ENCODE measurements around the gene KLHL15. TPM values are rescaled to one million over a fixed set of nuclear protein-coding genes. Genes with fewer than 3 reads are reported as not detected.
"Not testable (repeated sequence)": the region's sequence is repeated elsewhere in the genome, so short reads cannot be mapped to it uniquely, and the experiment has no call there.

The KLHL15 gene
- total and polyA plus RNA-seq, 2 experiments from 2014 or later: 2.4 to 15.0 TPM

DNA sequence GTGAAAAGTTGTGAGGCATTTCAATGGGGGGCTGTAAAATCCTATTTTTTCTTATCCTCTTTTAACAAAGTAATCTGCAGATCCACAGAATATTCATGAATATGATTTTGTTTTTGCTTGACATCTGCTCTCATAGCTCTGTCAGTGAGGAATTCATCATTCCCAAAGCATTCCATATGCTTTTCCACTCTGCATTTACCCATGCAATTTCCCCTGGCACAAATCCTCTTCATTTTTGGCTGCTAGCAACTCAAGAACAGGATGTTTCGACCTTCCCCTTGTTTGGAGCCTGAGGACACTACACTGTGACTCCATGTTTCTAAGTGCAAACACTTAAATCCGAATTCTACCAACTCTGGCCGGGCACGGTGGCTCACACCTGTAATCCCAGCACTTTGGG, 48.5 kb downstream of the KLHL15 start:
- Histone ChIP-seq H2AFZ (no peak overlapping the region), H3K36me3 (ENCODE audit: insufficient read depth) (no peaks in the 10 kb centered on the region), H3K9me2 (ENCODE audit: insufficient read depth) (no peaks in the 10 kb centered on the region), H3K27ac (ENCODE audit: low read depth) (no peak overlapping the region), H3K79me2 (replicated peaks; ENCODE audit: insufficient read depth) (no peaks in the 10 kb centered on the region), H3F3A (replicated peaks; ENCODE audit: low read depth) (no peaks in the 10 kb centered on the region), H3K4me1 (ENCODE audit: insufficient read depth) (peaks cover 10% of the 10 kb centered on the region), H3K27me3 (ENCODE audit: insufficient read depth) (no peaks in the 10 kb centered on the region), H3K4me3 (no peak overlapping the region), H3K4me2 (no peak overlapping the region), H4K20me1 (replicated peaks; ENCODE audit: insufficient read depth) (no peaks in the 10 kb centered on the region)
- Mint-ChIP-seq H3K27me3 (ENCODE audit: insufficient read depth, low read depth, poor library complexity) (peaks cover 7% of the 10 kb centered on the region), H3K27ac (no peak overlapping the region), H3K4me3 (no peak overlapping the region), H3K4me1 (peaks cover 26% of the 10 kb centered on the region), H3K9me3 (no peaks in the 10 kb centered on the region), H3K36me3 (ENCODE audit: low read depth) (peaks cover 11% of the 10 kb centered on the region)
- ATAC-seq (no peak), DNase-seq (ENCODE audit: low spot score) (no peak)
- TF ChIP-seq ZNF331 (CRISPR knock-in tag; IDR thresholded peaks at IDR 0.05; ENCODE audit: low read depth) (no peak), EZH2phosphoT487 (IDR thresholded peaks at IDR 0.05; ENCODE audit: unreplicated experiment) (no peak), EZH2 (IDR thresholded peaks at IDR 0.05; ENCODE audit: low read depth, unreplicated experiment) (no peak), ZNF114 (CRISPR knock-in tag; IDR thresholded peaks at IDR 0.05) (no peak), CREB1 (CRISPR knock-in tag; IDR thresholded peaks at IDR 0.05; ENCODE audit: low read depth) (no peak), STAT1 (IDR thresholded peaks at IDR 0.05; ENCODE audit: unreplicated experiment) (no peak), ZNF462 (CRISPR knock-in tag; IDR thresholded peaks at IDR 0.05) (no peak), NANOG (IDR thresholded peaks at IDR 0.05; ENCODE audit: borderline replicate concordance) (no peak)
- TF ChIP-seq, protein P1, sequence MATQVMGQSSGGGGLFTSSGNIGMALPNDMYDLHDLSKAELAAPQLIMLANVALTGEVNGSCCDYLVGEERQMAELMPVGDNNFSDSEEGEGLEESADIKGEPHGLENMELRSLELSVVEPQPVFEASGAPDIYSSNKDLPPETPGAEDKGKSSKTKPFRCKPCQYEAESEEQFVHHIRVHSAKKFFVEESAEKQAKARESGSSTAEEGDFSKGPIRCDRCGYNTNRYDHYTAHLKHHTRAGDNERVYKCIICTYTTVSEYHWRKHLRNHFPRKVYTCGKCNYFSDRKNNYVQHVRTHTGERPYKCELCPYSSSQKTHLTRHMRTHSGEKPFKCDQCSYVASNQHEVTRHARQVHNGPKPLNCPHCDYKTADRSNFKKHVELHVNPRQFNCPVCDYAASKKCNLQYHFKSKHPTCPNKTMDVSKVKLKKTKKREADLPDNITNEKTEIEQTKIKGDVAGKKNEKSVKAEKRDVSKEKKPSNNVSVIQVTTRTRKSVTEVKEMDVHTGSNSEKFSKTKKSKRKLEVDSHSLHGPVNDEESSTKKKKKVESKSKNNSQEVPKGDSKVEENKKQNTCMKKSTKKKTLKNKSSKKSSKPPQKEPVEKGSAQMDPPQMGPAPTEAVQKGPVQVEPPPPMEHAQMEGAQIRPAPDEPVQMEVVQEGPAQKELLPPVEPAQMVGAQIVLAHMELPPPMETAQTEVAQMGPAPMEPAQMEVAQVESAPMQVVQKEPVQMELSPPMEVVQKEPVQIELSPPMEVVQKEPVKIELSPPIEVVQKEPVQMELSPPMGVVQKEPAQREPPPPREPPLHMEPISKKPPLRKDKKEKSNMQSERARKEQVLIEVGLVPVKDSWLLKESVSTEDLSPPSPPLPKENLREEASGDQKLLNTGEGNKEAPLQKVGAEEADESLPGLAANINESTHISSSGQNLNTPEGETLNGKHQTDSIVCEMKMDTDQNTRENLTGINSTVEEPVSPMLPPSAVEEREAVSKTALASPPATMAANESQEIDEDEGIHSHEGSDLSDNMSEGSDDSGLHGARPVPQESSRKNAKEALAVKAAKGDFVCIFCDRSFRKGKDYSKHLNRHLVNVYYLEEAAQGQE (IDR thresholded peaks at IDR 0.05; ENCODE audit: unreplicated experiment): no peak
- TF ChIP-seq, protein P2, sequence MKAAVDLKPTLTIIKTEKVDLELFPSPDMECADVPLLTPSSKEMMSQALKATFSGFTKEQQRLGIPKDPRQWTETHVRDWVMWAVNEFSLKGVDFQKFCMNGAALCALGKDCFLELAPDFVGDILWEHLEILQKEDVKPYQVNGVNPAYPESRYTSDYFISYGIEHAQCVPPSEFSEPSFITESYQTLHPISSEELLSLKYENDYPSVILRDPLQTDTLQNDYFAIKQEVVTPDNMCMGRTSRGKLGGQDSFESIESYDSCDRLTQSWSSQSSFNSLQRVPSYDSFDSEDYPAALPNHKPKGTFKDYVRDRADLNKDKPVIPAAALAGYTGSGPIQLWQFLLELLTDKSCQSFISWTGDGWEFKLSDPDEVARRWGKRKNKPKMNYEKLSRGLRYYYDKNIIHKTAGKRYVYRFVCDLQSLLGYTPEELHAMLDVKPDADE (IDR thresholded peaks at IDR 0.05): no peak

DNA sequence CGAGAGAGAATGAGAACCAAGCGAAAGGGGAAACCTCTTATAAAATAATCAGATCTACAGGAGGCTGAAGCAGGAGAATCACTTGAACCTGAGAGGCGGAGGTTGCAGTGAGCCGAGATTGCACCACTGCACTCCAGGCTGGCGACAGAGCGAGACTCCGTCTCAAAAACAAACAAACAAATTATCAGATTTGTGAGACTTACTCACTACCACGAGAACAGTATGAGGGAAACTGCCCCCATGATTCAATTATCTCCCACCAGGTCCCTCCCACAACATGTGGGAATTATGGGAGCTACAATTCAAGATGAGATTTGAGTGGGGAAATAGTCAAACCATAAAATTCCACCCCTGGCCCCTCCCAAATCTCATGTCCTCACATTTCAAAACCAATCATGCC, 61.4 kb downstream of the KLHL15 start:
- not testable (repeated sequence) for H3K4me1 Mint-ChIP-seq; H3K36me3 Mint-ChIP-seq (ENCODE audit: low read depth); H3K4me3 Mint-ChIP-seq; H3K36me3 ChIP-seq (ENCODE audit: insufficient read depth); H3K4me2 ChIP-seq; H3K9me2 ChIP-seq (ENCODE audit: insufficient read depth); H3K79me2 ChIP-seq (replicated peaks; ENCODE audit: insufficient read depth); H3K27ac Mint-ChIP-seq; H3K4me1 ChIP-seq (ENCODE audit: insufficient read depth); DNase-seq (ENCODE audit: low spot score); ATAC-seq; H3K27ac ChIP-seq (ENCODE audit: low read depth); H3K27me3 ChIP-seq (ENCODE audit: insufficient read depth); H2AFZ ChIP-seq; H3K27me3 Mint-ChIP-seq (ENCODE audit: insufficient read depth, low read depth, poor library complexity); H4K20me1 ChIP-seq (replicated peaks; ENCODE audit: insufficient read depth); H3K9me3 Mint-ChIP-seq; H3K4me3 ChIP-seq; H3F3A ChIP-seq (replicated peaks; ENCODE audit: low read depth)

Data from GM23338 (cell line).